Activated CD4-positive, alpha-beta T cell treated with anti-CD3 and anti-CD28 coated beads for 36 hours (primary cell): Measurements from ENCODE around the gene KLHL3. TPM values are rescaled to one million over a fixed set of nuclear protein-coding genes. Genes with fewer than 3 reads are reported as not detected.
"Not testable (repeated sequence)": the region's sequence is repeated elsewhere in the genome, so short reads cannot be mapped to it uniquely, and the experiment has no call there.

Source experiments
- ATAC-seq: fragments of 200-7000 bp; cut with Tn5 transposase; one replicate; pipeline ENCODE4 v1.10.0; 2021; ENCODE audit warnings: mild to moderate bottlenecking, moderate library complexity
- CTCF ChIA-PET: fragments of 350-600 bp; sonication (Branson Sonifier 250); formaldehyde crosslinking; loops from one replicate; lab custom pipeline; 2021; ENCODE audit warnings: antibody characterized with exemption; lab: Charles Lee
- POLR2A ChIA-PET: fragments of 350-600 bp; sonication (Branson Sonifier 250); formaldehyde crosslinking; loops from one replicate; lab custom pipeline; 2021; ENCODE audit warnings: antibody characterized with exemption, inconsistent platforms; lab: Charles Lee
- DNase-seq: peaks from one replicate; pipeline ENCODE4 v3.0.0-alpha.2; 2020
- H3K27ac Mint-ChIP-seq: one replicate; pipeline ENCODE4 v1.8.0; 2021; ENCODE audit warnings: mixed read lengths
- H3K27me3 Mint-ChIP-seq: one replicate; pipeline ENCODE4 v1.8.0; 2021; ENCODE audit warnings: mixed read lengths
- H3K36me3 Mint-ChIP-seq: one replicate; pipeline ENCODE4 v1.8.0; 2021; ENCODE audit warnings: low read depth, mixed read lengths
- H3K4me1 Mint-ChIP-seq: one replicate; pipeline ENCODE4 v1.8.0; 2021; ENCODE audit warnings: mixed read lengths
- H3K4me3 Mint-ChIP-seq: one replicate; pipeline ENCODE4 v1.8.0; 2021; ENCODE audit warnings: mild to moderate bottlenecking, moderate library complexity, mixed read lengths
- H3K9me3 Mint-ChIP-seq: one replicate; pipeline ENCODE4 v1.8.0; 2021; ENCODE audit warnings: low read depth, mixed read lengths
- intact Hi-C, 2 experiments: fragments of 100-400 bp; cut with DNase I in 1 of 2; cut with micrococcal nuclease in 1 of 2; formaldehyde crosslinking; loops; one replicate each; pipeline versions ENCODE4 v1.14.2 to v1.15.1; 2022 to 2024; cut with DNase I, micrococcal nuclease
- total RNA-seq, 2 experiments: library from RNA; stranded (reverse); gene quantifications; one replicate each; pipeline ENCODE4 v1.2.3, GENCODE V29; 2021

The KLHL3 gene
- 10 to 100 TPM in 1 of 2 experiments, 1 to 10 TPM in 1; 6.8 to 10.8 TPM for total RNA-seq

- H3K4me3 Mint-ChIP-seq, result no peak within 1 kb of the TSS
- intact Hi-C loops, result no loop called here
- no peak within 1 kb of the TSS for H3K27ac Mint-ChIP-seq
Observed at GRCh38 chr5:137735555-137736284, at the start of gene KLHL3. Gene KLHL3, minus strand, starts transcription at chr5:137736089. Its CDS starts 443 bp downstream, at chr5:137735646.

GRCh38 chr5:137782984-137783536 is 47.2 kb upstream of the KLHL3 start:
- Mint-ChIP-seq H3K4me1 (no peaks in the 10 kb centered on the region), H3K4me3 (no peak overlapping the region), H3K27me3 (no peaks in the 10 kb centered on the region), H3K27ac (no peak overlapping the region), H3K36me3 (no peaks in the 10 kb centered on the region), H3K9me3 (no peaks in the 10 kb centered on the region)
- no peak for ATAC-seq
- no peak for DNase-seq
- intact Hi-C loops, result no loop called here
- ChIA-PET CTCF (no interaction called here), POLR2A (no interaction called here)

More at GRCh38 chr5:137735555-137736284, at the start of gene KLHL3:
- ChIA-PET CTCF (interaction anchor here (0.9 to 3.9 kb wide), 12 partner anchors 11 to 299 kb away, joined by 3 to 31 read pairs (median 4); no protein-coding TSS in a partner anchor), POLR2A (interaction anchor here (0.7 to 1.4 kb wide), 6 partner anchors 15 to 39 kb away, joined by 3 to 5 read pairs (median 4); no protein-coding TSS in a partner anchor)
- Mint-ChIP-seq H3K36me3 (peaks cover 3% of the 10 kb centered on the region), H3K4me1 (peaks cover 18% of the 10 kb centered on the region), H3K27me3 (no peaks in the 10 kb centered on the region), H3K9me3 (peaks cover 8% of the 10 kb centered on the region)
- DNase-seq, result peak; percentile 71
- peak; percentile 49 for ATAC-seq

GRCh38 chr5:137782055-137782454 is 46.2 kb upstream of the KLHL3 start:
- H3K27ac Mint-ChIP-seq, result no peak overlapping the region
- H3K27me3 Mint-ChIP-seq, result no peaks in the 10 kb centered on the region
- H3K36me3 Mint-ChIP-seq, result no peaks in the 10 kb centered on the region
- H3K4me1 Mint-ChIP-seq, result no peaks in the 10 kb centered on the region
- ChIA-PET POLR2A (no interaction called here), CTCF (interaction anchor here (0.7 kb wide), 1 partner anchor 327 kb away, joined by 3 read pairs; no protein-coding TSS in a partner anchor)
- ATAC-seq (no peak), DNase-seq (no peak)
- H3K4me3 Mint-ChIP-seq, result no peak overlapping the region
- no peaks in the 10 kb centered on the region for H3K9me3 Mint-ChIP-seq
- intact Hi-C loops, result no loop called here

GRCh38 chr5:137778772-137779564 is 43.1 kb upstream of the KLHL3 start:
- DNase-seq (no peak), ATAC-seq (no peak)
- Mint-ChIP-seq H3K4me3 (no peak overlapping the region), H3K36me3 (no peaks in the 10 kb centered on the region), H3K9me3 (no peaks in the 10 kb centered on the region), H3K27ac (no peak overlapping the region), H3K4me1 (no peaks in the 10 kb centered on the region), H3K27me3 (no peaks in the 10 kb centered on the region)
- CTCF ChIA-PET, result interaction anchor here (0.6 to 3.1 kb wide), 48 partner anchors 9 to 428 kb away, joined by 3 to 31 read pairs (median 4); partner anchors contain the start of gene PKD2L2
- POLR2A ChIA-PET, result no interaction called here
- intact Hi-C loops, result loop anchor here (1.0 to 5.0 kb wide), 5 partner anchors 108 to 354 kb away; partner anchors contain the start of gene PKD2L2 (in 1 of the 2)

GRCh38 chr5:137767937-137768336 is 32.0 kb upstream of the KLHL3 start:
- CTCF ChIA-PET, result interaction anchor here (1.0 kb wide), 1 partner anchor 10 kb away, joined by 3 read pairs; no protein-coding TSS in a partner anchor
- H3K27ac Mint-ChIP-seq, H3K4me3 Mint-ChIP-seq, intact Hi-C loops, H3K27me3 Mint-ChIP-seq, DNase-seq, ATAC-seq, H3K4me1 Mint-ChIP-seq, POLR2A ChIA-PET: not testable (repeated sequence)
- Mint-ChIP-seq H3K36me3 (peaks cover 15% of the 10 kb centered on the region), H3K9me3 (peaks cover 15% of the 10 kb centered on the region)

GRCh38 chr5:137761566-137761965 is 25.7 kb upstream of the KLHL3 start:
- H3K27ac Mint-ChIP-seq, result no peak overlapping the region
- POLR2A ChIA-PET, result no interaction called here
- no peak for DNase-seq
- no peak for ATAC-seq
- no peaks in the 10 kb centered on the region for H3K9me3 Mint-ChIP-seq
- intact Hi-C loops, result no loop called here
- H3K36me3 Mint-ChIP-seq, result peaks cover 2% of the 10 kb centered on the region
- no peaks in the 10 kb centered on the region for H3K27me3 Mint-ChIP-seq
- CTCF ChIA-PET, result interaction anchor here (0.9 to 1.0 kb wide), 3 partner anchors 17 to 20 kb away, joined by 3 read pairs; no protein-coding TSS in a partner anchor
- peaks cover 3% of the 10 kb centered on the region for H3K4me1 Mint-ChIP-seq
- H3K4me3 Mint-ChIP-seq, result no peak overlapping the region

- no peaks in the 10 kb centered on the region for H3K9me3 Mint-ChIP-seq
- H3K4me1 Mint-ChIP-seq, result peaks cover 3% of the 10 kb centered on the region
- intact Hi-C loops, result no loop called here
- ChIA-PET POLR2A (no interaction called here), CTCF (interaction anchor here (0.5 to 1.1 kb wide), 8 partner anchors 10 to 656 kb away, joined by 3 to 4 read pairs (median 3); no protein-coding TSS in a partner anchor)
- H3K4me3 Mint-ChIP-seq, result no peak overlapping the region
- no peak for DNase-seq
- peaks cover 2% of the 10 kb centered on the region for H3K36me3 Mint-ChIP-seq
- no peak overlapping the region for H3K27ac Mint-ChIP-seq
- no peaks in the 10 kb centered on the region for H3K27me3 Mint-ChIP-seq
- ATAC-seq, result no peak
Observed at GRCh38 chr5:137760719-137761516, 25.0 kb upstream of the KLHL3 start.

GRCh38 chr5:137760294-137760693 is 24.4 kb upstream of the KLHL3 start:
- no peak overlapping the region for H3K27ac Mint-ChIP-seq
- peaks cover 2% of the 10 kb centered on the region for H3K36me3 Mint-ChIP-seq
- H3K9me3 Mint-ChIP-seq, result no peaks in the 10 kb centered on the region
- no peaks in the 10 kb centered on the region for H3K27me3 Mint-ChIP-seq
- no peak for ATAC-seq
- CTCF ChIA-PET, result interaction anchor here (0.5 to 1.1 kb wide), 7 partner anchors 9 to 656 kb away, joined by 3 to 4 read pairs (median 4); no protein-coding TSS in a partner anchor
- POLR2A ChIA-PET, result no interaction called here
- no peak overlapping the region for H3K4me3 Mint-ChIP-seq
- no peak for DNase-seq
- intact Hi-C loops, result no loop called here
- peaks cover 7% of the 10 kb centered on the region for H3K4me1 Mint-ChIP-seq

GRCh38 chr5:137758715-137759306 is 22.9 kb upstream of the KLHL3 start:
- Mint-ChIP-seq H3K9me3 (no peaks in the 10 kb centered on the region), H3K27me3 (no peaks in the 10 kb centered on the region), H3K4me1 (peaks cover 11% of the 10 kb centered on the region), H3K4me3 (no peak overlapping the region), H3K27ac (no peak overlapping the region), H3K36me3 (peaks cover 2% of the 10 kb centered on the region)
- ATAC-seq (no peak), DNase-seq (no peak)
- intact Hi-C loops, result loop anchor here in 1 of 2 experiments (10.0 kb wide), 1 partner anchor 576 kb away; the partner anchor contains the start of genes CDC25C and FAM53C
- ChIA-PET CTCF (no interaction called here), POLR2A (no interaction called here)

GRCh38 chr5:137758121-137758520 is 22.2 kb upstream of the KLHL3 start:
- DNase-seq, result no peak
- H3K27me3 Mint-ChIP-seq, result no peaks in the 10 kb centered on the region
- H3K9me3 Mint-ChIP-seq, result no peaks in the 10 kb centered on the region
- intact Hi-C loops, result loop anchor here in 1 of 2 experiments (10.0 kb wide), 1 partner anchor 577 kb away; the partner anchor contains the start of genes CDC25C and FAM53C
- ChIA-PET POLR2A (no interaction called here), CTCF (interaction anchor here (1.2 kb wide), 1 partner anchor 131 kb away, joined by 4 read pairs; the partner anchor contains the start of gene PKD2L2)
- H3K36me3 Mint-ChIP-seq, result peaks cover 7% of the 10 kb centered on the region
- H3K4me1 Mint-ChIP-seq, result peaks cover 11% of the 10 kb centered on the region
- H3K4me3 Mint-ChIP-seq, result no peak overlapping the region
- no peak overlapping the region for H3K27ac Mint-ChIP-seq
- no peak for ATAC-seq
